Hepatocyte (in vitro differentiated cells): Measurements from ENCODE around the gene S100PBP. TPM values are rescaled to one million over a fixed set of nuclear protein-coding genes. Genes with fewer than 3 reads are reported as not detected.

Experiments used
- DNase-seq: peaks from one replicate; pipeline ENCODE4 v3.0.0-alpha.2; 2016; ENCODE audit warnings: low spot score
- H2AFZ ChIP-seq: fragments of 200-600 bp; sonication (generic); 2 replicates; pipeline ENCODE4 v1.6.0; 2016; ENCODE audit warnings: antibody characterized with exemption, mild to moderate bottlenecking
- H3K27ac ChIP-seq: fragments of 200-600 bp; sonication (generic); 2 replicates; pipeline ENCODE4 v1.5.1; 2016; ENCODE audit warnings: mild to moderate bottlenecking
- H3K27me3 ChIP-seq: fragments of 200-600 bp; sonication (generic); 2 replicates; pipeline ENCODE4 v1.6.1; 2016
- H3K36me3 ChIP-seq: fragments of 200-600 bp; sonication (generic); replicated peaks from 2 replicates; pipeline ENCODE4 v1.5.1; 2016; ENCODE audit warnings: low read depth; ENCODE audit not compliant: insufficient read depth
- H3K4me1 ChIP-seq: fragments of 200-600 bp; sonication (generic); 2 replicates; pipeline ENCODE4 v1.5.1; 2016; ENCODE audit warnings: mild to moderate bottlenecking, moderate library complexity; ENCODE audit not compliant: insufficient read depth
- H3K4me2 ChIP-seq: fragments of 200-600 bp; sonication (generic); 2 replicates; pipeline ENCODE4 v1.6.0; 2016
- H3K4me3 ChIP-seq: fragments of 200-600 bp; sonication (generic); 2 replicates; pipeline ENCODE4 v1.5.1; 2016; ENCODE audit warnings: mild to moderate bottlenecking
- H3K79me2 ChIP-seq: fragments of 200-600 bp; sonication (generic); 2 replicates; pipeline ENCODE4 v1.6.0; 2017; ENCODE audit warnings: mild to moderate bottlenecking
- H3K9me2 ChIP-seq: fragments of 200-600 bp; sonication (generic); replicated peaks from 2 replicates; pipeline ENCODE4 v1.6.0; 2017; ENCODE audit warnings: mild to moderate bottlenecking; ENCODE audit not compliant: insufficient read depth
- H3K9me3 ChIP-seq: fragments of 200-600 bp; sonication (generic); 2 replicates; pipeline ENCODE4 v1.5.1; 2016; ENCODE audit warnings: low read depth, mild to moderate bottlenecking
- H4K20me1 ChIP-seq: fragments of 200-600 bp; sonication (generic); 2 replicates; pipeline ENCODE4 v1.6.0; 2016; ENCODE audit warnings: mild to moderate bottlenecking; ENCODE audit not compliant: insufficient read depth, poor library complexity, severe bottlenecking
- EZH2 ChIP-seq: fragments of 200-600 bp; sonication (generic); IDR thresholded peaks from 2 replicates; pipeline ENCODE4 v1.6.1; 2016; ENCODE audit warnings: antibody characterized with exemption, mild to moderate bottlenecking, borderline replicate concordance
- EZH2phosphoT487 ChIP-seq: fragments of 200-600 bp; sonication (generic); IDR thresholded peaks from one replicate; pipeline ENCODE4 v1.6.1; 2018; ENCODE audit warnings: antibody characterized with exemption, mild to moderate bottlenecking, low read depth, moderate library complexity; ENCODE audit not compliant: unreplicated experiment, severe bottlenecking
- WGBS: methylation state at CpG from one replicate; pipeline ENCODE4 v1.1.6; 2016; ENCODE audit warnings: low lambda C conversion rate; ENCODE audit errors: missing lambda C conversion rate; 5-methylcytosine and 5-hydroxymethylcytosine counted together
- polyA plus RNA-seq: library from polyadenylated mRNA; unstranded; fragments of >200 nt; fragmentation: Nextera tagmentation; extraction: Ambion mirVana; gene quantifications from 2 replicates; pipeline ENCODE4 v1.2.1, GENCODE V29; 2016
- total RNA-seq: library from RNA; depleted of rRNA; stranded (reverse); fragments of >200 nt; gene quantifications from 2 replicates; pipeline ENCODE4 v1.2.3, GENCODE V29; 2014
- TF ChIP-seq, protein P1 (sequence below): fragments of 200-600 bp; sonication (generic); IDR thresholded peaks from 2 replicates; pipeline ENCODE4 v1.5.1; 2016; ENCODE audit warnings: antibody characterized with exemption, mild to moderate bottlenecking; ENCODE audit not compliant: poor library complexity

Gene S100PBP
- total and polyA plus RNA-seq, 2 experiments from 2014 or later, result 10.7 to 41.5 TPM

DNA sequence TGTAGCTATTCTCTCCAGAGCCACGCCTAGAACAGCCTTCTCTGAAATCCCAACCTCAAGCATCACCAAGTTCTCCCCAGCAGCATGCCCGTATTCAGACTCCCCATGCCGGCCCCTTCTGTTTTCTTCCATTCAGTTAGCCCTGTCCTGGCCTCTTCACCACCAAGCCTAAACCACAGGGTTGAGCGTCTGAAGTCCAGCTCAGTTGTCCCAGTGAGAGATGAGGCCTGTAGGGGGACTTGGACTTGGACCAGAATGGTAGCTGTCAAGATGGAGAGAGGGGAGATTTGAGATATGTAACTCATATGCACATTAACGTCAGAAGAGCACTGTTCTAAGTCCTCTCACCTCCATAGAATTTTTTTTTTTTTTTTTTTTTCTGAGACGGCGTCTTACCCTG, 89.2 kb downstream of the S100PBP start:
- Histone ChIP-seq H3K36me3 (no peaks in the 10 kb centered on the region), H3K4me1 (peaks cover 5% of the 10 kb centered on the region), H3K4me2 (no peak overlapping the region), H3K27me3 (no peaks in the 10 kb centered on the region), H3K4me3 (no peak overlapping the region), H4K20me1 (no peaks in the 10 kb centered on the region), H3K27ac (no peak overlapping the region), H2AFZ (no peak overlapping the region), H3K79me2 (no peaks in the 10 kb centered on the region), H3K9me2 (no peaks in the 10 kb centered on the region), H3K9me3 (no peaks in the 10 kb centered on the region)
- 86% methylated on average over 5 of the region's 7 CpGs for WGBS
- no peak for DNase-seq
- TF ChIP-seq, protein P1, sequence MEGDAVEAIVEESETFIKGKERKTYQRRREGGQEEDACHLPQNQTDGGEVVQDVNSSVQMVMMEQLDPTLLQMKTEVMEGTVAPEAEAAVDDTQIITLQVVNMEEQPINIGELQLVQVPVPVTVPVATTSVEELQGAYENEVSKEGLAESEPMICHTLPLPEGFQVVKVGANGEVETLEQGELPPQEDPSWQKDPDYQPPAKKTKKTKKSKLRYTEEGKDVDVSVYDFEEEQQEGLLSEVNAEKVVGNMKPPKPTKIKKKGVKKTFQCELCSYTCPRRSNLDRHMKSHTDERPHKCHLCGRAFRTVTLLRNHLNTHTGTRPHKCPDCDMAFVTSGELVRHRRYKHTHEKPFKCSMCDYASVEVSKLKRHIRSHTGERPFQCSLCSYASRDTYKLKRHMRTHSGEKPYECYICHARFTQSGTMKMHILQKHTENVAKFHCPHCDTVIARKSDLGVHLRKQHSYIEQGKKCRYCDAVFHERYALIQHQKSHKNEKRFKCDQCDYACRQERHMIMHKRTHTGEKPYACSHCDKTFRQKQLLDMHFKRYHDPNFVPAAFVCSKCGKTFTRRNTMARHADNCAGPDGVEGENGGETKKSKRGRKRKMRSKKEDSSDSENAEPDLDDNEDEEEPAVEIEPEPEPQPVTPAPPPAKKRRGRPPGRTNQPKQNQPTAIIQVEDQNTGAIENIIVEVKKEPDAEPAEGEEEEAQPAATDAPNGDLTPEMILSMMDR, result no peak
- TF ChIP-seq EZH2, result no peak
- no peak for TF ChIP-seq EZH2phosphoT487

GRCh38 chr1:32907435-32907834, 90.0 kb downstream of the S100PBP start:
- Histone ChIP-seq H3K4me2 (no peak overlapping the region), H3K9me2 (no peaks in the 10 kb centered on the region), H3K4me3 (no peak overlapping the region), H3K27me3 (no peaks in the 10 kb centered on the region), H2AFZ (peak overlapping the region; percentile 4), H4K20me1 (no peaks in the 10 kb centered on the region), H3K27ac (no peak overlapping the region), H3K79me2 (no peaks in the 10 kb centered on the region), H3K36me3 (no peaks in the 10 kb centered on the region), H3K4me1 (peaks cover 3% of the 10 kb centered on the region), H3K9me3 (no peaks in the 10 kb centered on the region)
- TF ChIP-seq EZH2phosphoT487 (no peak), EZH2 (no peak)
- TF ChIP-seq, protein P1, result no peak
- WGBS, result 30% methylated on average over 4 of the region's 4 CpGs
- no peak for DNase-seq

Other genes starting within 250 kb of the S100PBP start
- 65.1 and 70.1 TPM in 2 replicates for gene ZBTB8OS, start 167.1 kb upstream of the S100PBP start, total RNA-seq
- gene ZBTB8OS, start 167.1 kb upstream of the S100PBP start, polyA plus RNA-seq, result 62.7 and 64.6 TPM in 2 replicates
- gene RBBP4, start 166.4 kb upstream of the S100PBP start, total RNA-seq, result 139 and 147 TPM in 2 replicates
- gene RBBP4, start 166.4 kb upstream of the S100PBP start, polyA plus RNA-seq, result 167 and 177 TPM in 2 replicates
- 7.6 and 9.0 TPM in 2 replicates for gene SYNC, start 114.9 kb upstream of the S100PBP start, total RNA-seq
- gene SYNC, start 114.9 kb upstream of the S100PBP start, polyA plus RNA-seq, result 6.8 and 6.9 TPM in 2 replicates
- gene YARS1, start 295 bp upstream of the S100PBP start, total RNA-seq, result 83.4 and 104 TPM in 2 replicates
- gene YARS1, start 295 bp upstream of the S100PBP start, polyA plus RNA-seq, result 140 and 150 TPM in 2 replicates
- 5.8 and 9.0 TPM in 2 replicates for gene FNDC5, start 53.3 kb downstream of the S100PBP start, total RNA-seq
- gene FNDC5, start 53.3 kb downstream of the S100PBP start, polyA plus RNA-seq, result 5.2 and 11.2 TPM in 2 replicates
- gene HPCA, start 68.8 kb downstream of the S100PBP start, total RNA-seq, result not detected in 2 replicates
- gene HPCA, start 68.8 kb downstream of the S100PBP start, polyA plus RNA-seq, result 0.85 and 1.0 TPM in 2 replicates
- 24.8 and 33.5 TPM in 2 replicates for gene TMEM54, start 83.7 kb downstream of the S100PBP start, total RNA-seq
- gene TMEM54, start 83.7 kb downstream of the S100PBP start, polyA plus RNA-seq, result 52.6 and 64.7 TPM in 2 replicates
- gene RNF19B, start 147.2 kb downstream of the S100PBP start, total RNA-seq, result 16.1 and 21.3 TPM in 2 replicates
- gene RNF19B, start 147.2 kb downstream of the S100PBP start, polyA plus RNA-seq, result 11.5 and 15.5 TPM in 2 replicates
- 120 and 133 TPM in 2 replicates for gene AK2, start 219.2 kb downstream of the S100PBP start, total RNA-seq
- gene AK2, start 219.2 kb downstream of the S100PBP start, polyA plus RNA-seq, result 147 TPM in 2 replicates